GM18526 (cell line): ENCODE results near the gene HNRNPAB.

Source experiments
- POLR2A ChIP-seq: IDR thresholded peaks from 3 replicates; pipeline ENCODE4 v1.6.1; 2011; ENCODE audit not compliant: insufficient read length; ENCODE audit errors: extremely low read depth

HNRNPAB gene

GRCh38 chr5:178204182-178204934 is at the start of gene HNRNPAB:
HNRNPAB (plus strand) TSS chr5:178204533; CDS start chr5:178204838, 305 bp downstream.
- peak; percentile 100 for TF ChIP-seq POLR2A

GRCh38 chr5:178155065-178155464 is 49.3 kb upstream of the HNRNPAB start:
- TF ChIP-seq POLR2A: no peak

GRCh38 chr5:178160176-178160575 is 44.2 kb upstream of the HNRNPAB start:
- no peak for TF ChIP-seq POLR2A

- no peak for TF ChIP-seq POLR2A
These were observed 41.9 kb upstream of the HNRNPAB start for GRCh38 chr5:178162481-178162880.

GRCh38 chr5:178163772-178164735 is 40.3 kb upstream of the HNRNPAB start:
- TF ChIP-seq POLR2A: no peak

GRCh38 chr5:178165581-178165980 is 38.8 kb upstream of the HNRNPAB start:
- TF ChIP-seq POLR2A: no peak

- TF ChIP-seq POLR2A: no peak
These were observed 33.9 kb upstream of the HNRNPAB start for GRCh38 chr5:178170455-178170854.

GRCh38 chr5:178174456-178174855 is 29.9 kb upstream of the HNRNPAB start:
- TF ChIP-seq POLR2A: no peak

GRCh38 chr5:178176791-178177190 is 27.5 kb upstream of the HNRNPAB start:
- no peak for TF ChIP-seq POLR2A

- TF ChIP-seq POLR2A: no peak
These were observed 26.8 kb upstream of the HNRNPAB start for GRCh38 chr5:178177569-178177968.

GRCh38 chr5:178180141-178180863 is 24.0 kb upstream of the HNRNPAB start:
- TF ChIP-seq POLR2A: no peak

- no peak for TF ChIP-seq POLR2A
These were observed 22.0 kb upstream of the HNRNPAB start for GRCh38 chr5:178182158-178182876.

GRCh38 chr5:178186427-178186826 is 17.9 kb upstream of the HNRNPAB start:
- no peak for TF ChIP-seq POLR2A

- no peak for TF ChIP-seq POLR2A
These were observed 17.3 kb upstream of the HNRNPAB start, which contains the start of gene GMCL2 for GRCh38 chr5:178187014-178187413. GMCL2 (minus strand) TSS chr5:178187371; CDS start chr5:178187299, 72 bp downstream.

GRCh38 chr5:178189433-178189832 is 14.9 kb upstream of the HNRNPAB start:
- no peak for TF ChIP-seq POLR2A

GRCh38 chr5:178191661-178192060 is 12.7 kb upstream of the HNRNPAB start:
- TF ChIP-seq POLR2A: no peak
